GM21515 (cell line): ENCODE measurements around the gene SUSD3.

ENCODE experiments used
- ATAC-seq: cut with Tn5 transposase; IDR thresholded peaks from one replicate; pipeline ENCODE4 v1.9.1; 2021; ENCODE audit not compliant: unreplicated experiment

Gene SUSD3

GRCh38 chr9:93072383-93072795, 13.9 kb downstream of the SUSD3 start:
- ATAC-seq = no peak

- ATAC-seq = no peak
Observed at GRCh38 chr9:93076101-93076791, 17.7 kb downstream of the SUSD3 start.

- no peak for ATAC-seq
Observed at GRCh38 chr9:93076792-93077128, 18.3 kb downstream of the SUSD3 start.

- ATAC-seq = no peak
Observed at GRCh38 chr9:93077367-93077766, 18.9 kb downstream of the SUSD3 start.

- ATAC-seq = no peak
Observed at GRCh38 chr9:93077811-93078210, 19.3 kb downstream of the SUSD3 start.

GRCh38 chr9:93079371-93079770, 20.9 kb downstream of the SUSD3 start:
- no peak for ATAC-seq

GRCh38 chr9:93080406-93080805, 21.9 kb downstream of the SUSD3 start:
- ATAC-seq = no peak

GRCh38 chr9:93081081-93081529, 22.6 kb downstream of the SUSD3 start:
- ATAC-seq = no peak

GRCh38 chr9:93081931-93082330, 23.4 kb downstream of the SUSD3 start:
- ATAC-seq = no peak

GRCh38 chr9:93082841-93083411, 24.4 kb downstream of the SUSD3 start:
- no peak for ATAC-seq

GRCh38 chr9:93083592-93084470, 25.3 kb downstream of the SUSD3 start:
- ATAC-seq = no peak

- ATAC-seq = no peak
Observed at GRCh38 chr9:93084471-93084881, 26.0 kb downstream of the SUSD3 start.

GRCh38 chr9:93085676-93086075, 27.2 kb downstream of the SUSD3 start:
- ATAC-seq = no peak

GRCh38 chr9:93086447-93087224, 28.1 kb downstream of the SUSD3 start:
- no peak for ATAC-seq

- ATAC-seq = no peak
Observed at GRCh38 chr9:93087971-93088655, 29.6 kb downstream of the SUSD3 start.

GRCh38 chr9:93088656-93089015, 30.1 kb downstream of the SUSD3 start:
- no peak for ATAC-seq

- ATAC-seq = no peak
Observed at GRCh38 chr9:93089024-93089423, 30.5 kb downstream of the SUSD3 start.

- no peak for ATAC-seq
Observed at GRCh38 chr9:93089481-93089991, 31.0 kb downstream of the SUSD3 start.

- ATAC-seq = no peak
Observed at GRCh38 chr9:93090091-93090655, 31.7 kb downstream of the SUSD3 start.

GRCh38 chr9:93091056-93091452, 32.6 kb downstream of the SUSD3 start:
- ATAC-seq = no peak
